Measurements from ENCODE around the gene TAF8.

- TF ChIP-seq FOXM1 (IDR thresholded peaks at IDR 0.05; ENCODE audit: borderline replicate concordance): no peak
- no peak for TF ChIP-seq FOXA1 (IDR thresholded peaks at IDR 0.05)
- no peak for TF ChIP-seq ZNF384 (IDR thresholded peaks at IDR 0.05)
- no peak for TF ChIP-seq SP1 (IDR thresholded peaks at IDR 0.05)
- no peak for TF ChIP-seq FOXK2 (IDR thresholded peaks at IDR 0.05)
Observed at GRCh38 chr6:42095776-42096541, 45.6 kb downstream of the TAF8 start.
